Ascending aorta (tissue), 2 donors: ENCODE results near the gene ZFP91. TPM values are rescaled to one million over a fixed set of nuclear protein-coding genes. Genes with fewer than 3 reads are reported as not detected.

Experiments used
- DNase-seq, 2 donors: peaks; one replicate each; pipeline ENCODE4 v3.0.0-alpha.2; 2019; ENCODE audit warnings: low spot score in 2 of 2
- H3K27ac ChIP-seq, 2 donors: fragments of 200-600 bp; sonication (generic); one replicate each; pipeline ENCODE4 v1.5.1; 2016 to 2017; ENCODE audit warnings: mild to moderate bottlenecking in 1 of 2
- H3K27me3 ChIP-seq: fragments of 200-600 bp; sonication (generic); one replicate; pipeline ENCODE4 v1.5.1; 2017
- H3K36me3 ChIP-seq, 2 donors: fragments of 200-600 bp; sonication (generic); one replicate each; pipeline ENCODE4 v1.5.1; 2016
- H3K4me1 ChIP-seq, 2 donors: fragments of 200-600 bp; sonication (generic); one replicate each; pipeline ENCODE4 v1.5.1; 2016 to 2017; ENCODE audit warnings: mild to moderate bottlenecking in 1 of 2
- H3K4me3 ChIP-seq, 2 donors: fragments of 200-600 bp; sonication (generic); one replicate each; pipeline ENCODE4 v1.5.1; 2016 to 2017; ENCODE audit warnings: mild to moderate bottlenecking in 1 of 2
- H3K9me3 ChIP-seq, 2 donors: fragments of 200-600 bp; sonication (generic); one replicate each; pipeline ENCODE4 v1.5.1; 2016
- CTCF ChIP-seq, 3 experiments: fragments of 200-600 bp in 2 of 3; fragments of 450-650 bp in 1 of 3; sonication (generic) in 2 of 3; IDR thresholded peaks; one replicate each; pipeline ENCODE4 v1.5.1; 2016 to 2019; ENCODE audit warnings: antibody characterized with exemption in 3 of 3, mild to moderate bottlenecking in 1 of 3, moderate library complexity in 1 of 3
- intact Hi-C: fragments of 100-400 bp; cut with DNase I; formaldehyde crosslinking; loops from one replicate; pipeline ENCODE4 v1.15.1; 2023
- total RNA-seq: library from RNA; depleted of rRNA; stranded (reverse); fragments of >200 nt; gene quantifications from one replicate; pipeline ENCODE4 v1.1.0, GENCODE V29; 2016

The ZFP91 gene
- total RNA-seq, 1 donor from 2014 or later, result 32.5 TPM

GRCh38 chr11:58659910-58660570, 81.2 kb downstream of the ZFP91 start:
- no peak for TF ChIP-seq CTCF (IDR thresholded peaks at IDR 0.05)
- no peaks in the 10 kb centered on the region for H3K27me3 ChIP-seq
- H3K27ac ChIP-seq, result no peak overlapping the region
- H3K4me1 ChIP-seq, result no peaks in the 10 kb centered on the region
- no peak overlapping the region for H3K4me3 ChIP-seq
- no peaks in the 10 kb centered on the region for H3K9me3 ChIP-seq
- DNase-seq, result no peak
- no peaks in the 10 kb centered on the region for H3K36me3 ChIP-seq
- intact Hi-C loops, result no loop called here

Other genes with a start within 250 kb of the ZFP91 start
- gene OR5B17, start 220.0 kb upstream of the ZFP91 start, total RNA-seq, result not detected
- not detected for gene OR5B3, start 172.2 kb upstream of the ZFP91 start, total RNA-seq
- not detected for gene OR5B2, start 150.9 kb upstream of the ZFP91 start, total RNA-seq
- 2.9 TPM for gene OR5B12, start 136.8 kb upstream of the ZFP91 start, total RNA-seq
- gene OR5B21, start 71.0 kb upstream of the ZFP91 start, total RNA-seq, result not detected
- 2.1 TPM for gene LPXN, start 3.2 kb upstream of the ZFP91 start, total RNA-seq
- gene CNTF, start 43.6 kb downstream of the ZFP91 start, total RNA-seq, result 1.9 TPM
- not detected for gene GLYAT, start 152.9 kb downstream of the ZFP91 start, total RNA-seq